ENCODE data around the gene IMMP2L. TPM values are rescaled to one million over a fixed set of nuclear protein-coding genes. Genes with fewer than 3 reads are reported as not detected.

The IMMP2L gene
- total and polyA plus RNA-seq, 2 of the 4 experiments (the other 2 are of a cell fraction), result 5.8 to 9.3 TPM

GRCh38 chr7:111510584-111511378 lies 51.5 kb downstream of the IMMP2L start:
- H3K4me1 ChIP-seq (ENCODE audit: control insufficient read depth, insufficient read depth, low read length), result no peaks in the 10 kb centered on the region
- H3K36me3 ChIP-seq (ENCODE audit: control insufficient read depth, insufficient read depth, low read length), result no peaks in the 10 kb centered on the region
- H3K4me2 ChIP-seq (ENCODE audit: low read depth, low read length), result no peak overlapping the region
- H4K5ac ChIP-seq (ENCODE audit: low read depth, low read length), result no peak overlapping the region
- no peaks in the 10 kb centered on the region for H3K79me1 ChIP-seq (ENCODE audit: low read depth in 1 of 2, low read length in 2 of 2)
- H2BK20ac ChIP-seq (ENCODE audit: low read depth, low read length), result no peak overlapping the region
- H2AK5ac ChIP-seq (ENCODE audit: low read depth, low read length), result no peak overlapping the region
- WGBS, 2 experiments (ENCODE audit: extremely low coverage in 2 of 2, insufficient read length in 1 of 2), result no CpG with 5 or more reads among the region's 3 CpGs
- no peaks in the 10 kb centered on the region for H3K9me1 ChIP-seq (ENCODE audit: insufficient read depth, low read length)
- no peaks in the 10 kb centered on the region for H3K9me3 ChIP-seq (ENCODE audit: control insufficient read depth, insufficient read depth, low read length)
- H3K56ac ChIP-seq (ENCODE audit: extremely low read depth, insufficient read depth, low read length), result no peak overlapping the region
- ChIA-PET CTCF (no interaction called here), POLR2A (ENCODE audit: unreplicated experiment) (no interaction called here)
- H2BK5ac ChIP-seq (ENCODE audit: low read depth, low read length, poor library complexity, severe bottlenecking), result no peak overlapping the region
- no peak overlapping the region for H3K9ac ChIP-seq (ENCODE audit: low read depth, low read length)
- dilution Hi-C loops (cut with HindIII; ENCODE audit: low sequenced_read_pairs, unreplicated experiment), result no loop called here
- H2AFZ ChIP-seq (replicated peaks; ENCODE audit: low read length, poor library complexity), result no peak overlapping the region
- H3K4ac ChIP-seq (ENCODE audit: low read depth, low read length), result no peak overlapping the region
- H3K23ac ChIP-seq (ENCODE audit: low read depth, low read length), result no peak overlapping the region
- no peak overlapping the region for H2AK9ac ChIP-seq (replicated peaks; ENCODE audit: low read depth, low read length, poor library complexity)
- H4K8ac ChIP-seq (ENCODE audit: low read depth in 2 of 2, low read length in 2 of 2), result no peak overlapping the region
- intact Hi-C loops (cut with micrococcal nuclease), result no loop called here
- TF ChIP-seq SMC3 (IDR thresholded peaks at IDR 0.05; ENCODE audit: low read depth, low read length), result no peak
- no peak for TF ChIP-seq NFE2L2 (IDR thresholded peaks at IDR 0.05; ENCODE audit: low read depth, low read length)
- no peak for TF ChIP-seq RAD21 (IDR thresholded peaks at IDR 0.05; ENCODE audit: low read length)
- TF ChIP-seq CHD1 (IDR thresholded peaks at IDR 0.05; ENCODE audit: low read depth, low read length), result no peak
- no peak for TF ChIP-seq CEBPB (IDR thresholded peaks at IDR 0.05; ENCODE audit: low read depth, low read length)
- TF ChIP-seq USF2 (IDR thresholded peaks at IDR 0.05; ENCODE audit: low read depth, low read length), result no peak
- in situ Hi-C loops (cut with MboI; ENCODE audit: low sequenced_read_pairs), result no loop called here
- no peak for DNase-seq
- no TSS peak for BruUV-seq (replicated peaks)
- no peak overlapping the region for H3K14ac ChIP-seq (replicated peaks; ENCODE audit: low read depth, low read length)
- H2BK120ac ChIP-seq (ENCODE audit: low read depth, low read length), result no peak overlapping the region
- ATAC-seq (ENCODE audit: low read depth), result no peak
- H4K20me1 ChIP-seq (ENCODE audit: insufficient read depth, low read length), result no peaks in the 10 kb centered on the region
- no peaks in the 10 kb centered on the region for H3K27me3 ChIP-seq (ENCODE audit: control insufficient read depth, insufficient read depth, low read length)
- no peak overlapping the region for H2BK15ac ChIP-seq (ENCODE audit: low read depth, low read length)
- no peak overlapping the region for H3K18ac ChIP-seq (ENCODE audit: low read depth, low read length)
- no peak overlapping the region for H3K27ac ChIP-seq (ENCODE audit: insufficient read depth, low read length)
- no peak overlapping the region for H4K91ac ChIP-seq (ENCODE audit: insufficient read depth, low read depth, low read length)
- no peak overlapping the region for H3K4me3 ChIP-seq (ENCODE audit: insufficient read depth, low read depth, low read length)
